Progenitor cell of endocrine pancreas (in vitro differentiated cells): Measurements from ENCODE around the gene WBP2. TPM values are rescaled to one million over a fixed set of nuclear protein-coding genes. Genes with fewer than 3 reads are reported as not detected.

Experiments
- DNase-seq: peaks from one replicate; pipeline ENCODE4 v3.0.0; 2021; ENCODE audit warnings: low spot score; ENCODE audit not compliant: unreplicated experiment
- H3K27ac Mint-ChIP-seq: 2 replicates; pipeline ENCODE4 v1.8.0; 2021; ENCODE audit warnings: mild to moderate bottlenecking, moderate library complexity, mixed read lengths
- H3K27me3 Mint-ChIP-seq: 2 replicates; pipeline ENCODE4 v1.8.0; 2021; ENCODE audit warnings: mixed read lengths
- H3K36me3 Mint-ChIP-seq: 2 replicates; pipeline ENCODE4 v1.8.0; 2022; ENCODE audit warnings: mixed read lengths; ENCODE audit not compliant: insufficient read depth
- H3K4me1 Mint-ChIP-seq: 2 replicates; pipeline ENCODE4 v1.8.0; 2021; ENCODE audit warnings: low read depth, mixed read lengths
- H3K4me3 Mint-ChIP-seq: 2 replicates; pipeline ENCODE4 v1.8.0; 2021; ENCODE audit warnings: low read depth, mild to moderate bottlenecking, moderate library complexity, mixed read lengths
- H3K9me3 Mint-ChIP-seq: 2 replicates; pipeline ENCODE4 v1.8.0; 2021; ENCODE audit warnings: low read depth, mixed read lengths
- CTCF ChIP-seq: fragments of 200-600 bp; sonication (generic); IDR thresholded peaks from one replicate; pipeline ENCODE4 v1.5.0; 2021; ENCODE audit warnings: antibody characterized with exemption, mild to moderate bottlenecking; ENCODE audit not compliant: unreplicated experiment
- total RNA-seq: library from RNA; stranded (reverse); gene quantifications from 2 replicates; pipeline ENCODE4 v1.2.1, GENCODE V29; 2021

WBP2 gene
- total RNA-seq, 1 donor from 2014 or later, result 47.9 TPM

GRCh38 chr17:75818326-75818885, 36.7 kb downstream of the WBP2 start:
- no peaks in the 10 kb centered on the region for H3K4me1 Mint-ChIP-seq

GRCh38 chr17:75817571-75817970, 37.6 kb downstream of the WBP2 start:
- no peak for DNase-seq
- Mint-ChIP-seq H3K36me3 (peaks cover 16% of the 10 kb centered on the region), H3K4me1 (no peaks in the 10 kb centered on the region), H3K27ac (peak overlapping the region; percentile 16), H3K27me3 (no peaks in the 10 kb centered on the region), H3K9me3 (no peaks in the 10 kb centered on the region), H3K4me3 (no peak overlapping the region)
- TF ChIP-seq CTCF, result no peak

More at GRCh38 chr17:75818326-75818885, 36.7 kb downstream of the WBP2 start:
- Mint-ChIP-seq H3K4me3 (no peak overlapping the region), H3K36me3 (peaks cover 15% of the 10 kb centered on the region), H3K27me3 (no peaks in the 10 kb centered on the region), H3K9me3 (no peaks in the 10 kb centered on the region), H3K27ac (no peak overlapping the region)
- no peak for DNase-seq
- TF ChIP-seq CTCF, result no peak

GRCh38 chr17:75816693-75817092, 38.4 kb downstream of the WBP2 start:
- TF ChIP-seq CTCF, result no peak
- no peaks in the 10 kb centered on the region for H3K27me3 Mint-ChIP-seq
- no peak overlapping the region for H3K4me3 Mint-ChIP-seq
- DNase-seq, result no peak
- H3K4me1 Mint-ChIP-seq, result no peaks in the 10 kb centered on the region
- no peak overlapping the region for H3K27ac Mint-ChIP-seq
- H3K9me3 Mint-ChIP-seq, result no peaks in the 10 kb centered on the region
- H3K36me3 Mint-ChIP-seq, result peaks cover 17% of the 10 kb centered on the region

- Mint-ChIP-seq H3K4me3 (no peak overlapping the region), H3K36me3 (peaks cover 11% of the 10 kb centered on the region), H3K9me3 (no peaks in the 10 kb centered on the region), H3K27me3 (no peaks in the 10 kb centered on the region), H3K27ac (no peak overlapping the region), H3K4me1 (no peaks in the 10 kb centered on the region)
- no peak for DNase-seq
- no peak for TF ChIP-seq CTCF
Observed at GRCh38 chr17:75815399-75815798, 39.7 kb downstream of the WBP2 start.

- Mint-ChIP-seq H3K9me3 (no peaks in the 10 kb centered on the region), H3K36me3 (peaks cover 11% of the 10 kb centered on the region), H3K4me1 (no peaks in the 10 kb centered on the region), H3K27ac (no peak overlapping the region), H3K27me3 (no peaks in the 10 kb centered on the region), H3K4me3 (no peak overlapping the region)
- no peak for DNase-seq
- no peak for TF ChIP-seq CTCF
Observed at GRCh38 chr17:75814900-75815373, 40.2 kb downstream of the WBP2 start.
